ENCODE measurements around the gene PKD2L1.

GRCh38 chr10:100287756-100288155, 42.3 kb downstream of the PKD2L1 start:
- TF ChIP-seq, protein P1, sequence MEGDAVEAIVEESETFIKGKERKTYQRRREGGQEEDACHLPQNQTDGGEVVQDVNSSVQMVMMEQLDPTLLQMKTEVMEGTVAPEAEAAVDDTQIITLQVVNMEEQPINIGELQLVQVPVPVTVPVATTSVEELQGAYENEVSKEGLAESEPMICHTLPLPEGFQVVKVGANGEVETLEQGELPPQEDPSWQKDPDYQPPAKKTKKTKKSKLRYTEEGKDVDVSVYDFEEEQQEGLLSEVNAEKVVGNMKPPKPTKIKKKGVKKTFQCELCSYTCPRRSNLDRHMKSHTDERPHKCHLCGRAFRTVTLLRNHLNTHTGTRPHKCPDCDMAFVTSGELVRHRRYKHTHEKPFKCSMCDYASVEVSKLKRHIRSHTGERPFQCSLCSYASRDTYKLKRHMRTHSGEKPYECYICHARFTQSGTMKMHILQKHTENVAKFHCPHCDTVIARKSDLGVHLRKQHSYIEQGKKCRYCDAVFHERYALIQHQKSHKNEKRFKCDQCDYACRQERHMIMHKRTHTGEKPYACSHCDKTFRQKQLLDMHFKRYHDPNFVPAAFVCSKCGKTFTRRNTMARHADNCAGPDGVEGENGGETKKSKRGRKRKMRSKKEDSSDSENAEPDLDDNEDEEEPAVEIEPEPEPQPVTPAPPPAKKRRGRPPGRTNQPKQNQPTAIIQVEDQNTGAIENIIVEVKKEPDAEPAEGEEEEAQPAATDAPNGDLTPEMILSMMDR (IDR thresholded peaks at IDR 0.05; ENCODE audit: borderline replicate concordance, extremely low read depth, low read length, poor library complexity, severe bottlenecking), result no peak
- no peak for TF ChIP-seq EZH2 (IDR thresholded peaks at IDR 0.05; ENCODE audit: borderline replicate concordance, low read depth, low read length, severe bottlenecking)
